GM12878 (cell line): ENCODE results near the gene ROM1. TPM values are rescaled to one million over a fixed set of nuclear protein-coding genes. Genes with fewer than 3 reads are reported as not detected.

Source experiments
- ATAC-seq: fragments of 200-7000 bp; cut with Tn5 transposase; 3 replicates; pipeline ENCODE4 v1.9.1; 2020; ENCODE audit warnings: mild to moderate bottlenecking, moderate library complexity
- BruUV-seq: library from RNA; stranded (reverse); fragments of 400-500 nt; replicated peaks from 2 replicates; lab custom pipeline; 2021; lab: Mats Ljungman, UMichigan
- CTCF ChIA-PET: fragments of 300-600 bp; sonication (Branson Sonifier 250); formaldehyde crosslinking; extraction: SDS; loops from one replicate; lab custom pipeline; 2021; ENCODE audit warnings: inconsistent platforms; lab: Yijun Ruan, JAX
- POLR2A ChIA-PET: fragments of 350-600 bp; formaldehyde crosslinking; extraction: SDS; loops from one replicate; lab custom pipeline; 2021; ENCODE audit warnings: inconsistent platforms; lab: Charles Lee
- RAD21 ChIA-PET: fragments of 300-600 bp; sonication (Branson Sonifier 250); formaldehyde crosslinking; loops from one replicate; lab custom pipeline; 2023; ENCODE audit warnings: antibody characterized with exemption; ENCODE audit not compliant: unreplicated experiment; lab: Charles Lee
- SMC1A ChIA-PET: fragments of 300-600 bp; sonication (Branson Sonifier 250); formaldehyde crosslinking; loops from one replicate; lab custom pipeline; 2023; ENCODE audit not compliant: unreplicated experiment, uncharacterized antibody; lab: Charles Lee
- DNase-seq: peaks from one replicate; pipeline ENCODE4 v3.0.0-alpha.2; 2011; ENCODE audit warnings: low read depth, low spot score
- FAIRE-seq: peaks from 3 replicates; lab custom pipeline; 2011; peaks lifted over from hg19 to GRCh38; lab: Jason Lieb, UNC
- H2AFZ ChIP-seq: 2 replicates; pipeline ENCODE4 v1.6.0; 2011; ENCODE audit warnings: low read depth, low read length, control low read depth; ENCODE audit not compliant: control insufficient read depth
- H3K27ac ChIP-seq: 2 replicates; pipeline ENCODE4 v1.5.1; 2011; ENCODE audit warnings: control low read depth; ENCODE audit not compliant: control insufficient read depth, insufficient read depth
- H3K27me3 ChIP-seq, 2 experiments: replicated peaks in 1 of 2; 2 replicates each; pipeline versions ENCODE4 v1.6.0 to v1.6.1; 2011; ENCODE audit warnings: low read length in 1 of 2; ENCODE audit not compliant: control insufficient read depth in 2 of 2, insufficient read depth in 2 of 2
- H3K36me3 ChIP-seq, 2 experiments: 2 replicates each; pipeline ENCODE4 v1.5.1; 2011; ENCODE audit warnings: low read length in 1 of 2; ENCODE audit not compliant: control insufficient read depth in 2 of 2, insufficient read depth in 2 of 2
- H3K4me1 ChIP-seq: 2 replicates; pipeline ENCODE4 v1.6.1; 2011; ENCODE audit warnings: mild to moderate bottlenecking, low read length, moderate library complexity, mixed read lengths; ENCODE audit not compliant: control insufficient read depth, insufficient read depth
- H3K4me2 ChIP-seq: 2 replicates; pipeline ENCODE4 v1.6.0; 2011; ENCODE audit warnings: control low read depth; ENCODE audit not compliant: control insufficient read depth, insufficient read depth
- H3K4me3 ChIP-seq: fragments of 200-600 bp; sonication (generic); 2 replicates; pipeline ENCODE4 v1.5.1; 2016
- H3K79me2 ChIP-seq: 2 replicates; pipeline ENCODE4 v1.6.0; 2011; ENCODE audit warnings: low read length; ENCODE audit not compliant: control insufficient read depth, insufficient read depth
- H3K9ac ChIP-seq: 2 replicates; pipeline ENCODE4 v1.8.0; 2011; ENCODE audit warnings: low read length, control low read depth, mixed read lengths; ENCODE audit not compliant: control insufficient read depth, insufficient read depth
- H3K9me3 ChIP-seq: replicated peaks from 3 replicates; pipeline ENCODE4 v1.5.1; 2011; ENCODE audit warnings: mild to moderate bottlenecking, low read length; ENCODE audit not compliant: control insufficient read depth, insufficient read depth
- H4K20me1 ChIP-seq: 2 replicates; pipeline ENCODE4 v1.6.0; 2011; ENCODE audit not compliant: control insufficient read depth, insufficient read depth
- CHD2 ChIP-seq: IDR thresholded peaks from 2 replicates; pipeline ENCODE4 v1.6.1; 2011; ENCODE audit warnings: low read depth, low read length, improper control_type of control experiment, borderline replicate concordance
- CREM ChIP-seq: IDR thresholded peaks from 2 replicates; pipeline ENCODE4 v1.6.1; 2014; ENCODE audit warnings: antibody characterized with exemption, low read depth
- HCFC1 ChIP-seq: fragments of 150-350 bp; IDR thresholded peaks from 2 replicates; pipeline ENCODE4 v1.6.1; 2014; ENCODE audit warnings: low read length
- MYB ChIP-seq: fragments of 150-350 bp; IDR thresholded peaks from 2 replicates; pipeline ENCODE4 v1.6.1; 2014; ENCODE audit warnings: mild to moderate bottlenecking, low read depth, low read length, borderline replicate concordance
- RAD51 ChIP-seq: fragments of 450-650 bp; IDR thresholded peaks from 2 replicates; pipeline ENCODE4 v1.6.1; 2016; ENCODE audit warnings: moderate library complexity, mild to moderate bottlenecking, inconsistent platforms
- RB1 ChIP-seq: fragments of 450-650 bp; formaldehyde crosslinking; IDR thresholded peaks from 2 replicates; pipeline ENCODE4 v1.6.1; 2017; ENCODE audit warnings: mild to moderate bottlenecking, borderline replicate concordance
- SRF ChIP-seq, 2 experiments: IDR thresholded peaks; 2 replicates each; pipeline ENCODE4 v1.6.1; 2011; ENCODE audit warnings: low read depth in 2 of 2, low read length in 2 of 2, mild to moderate bottlenecking in 1 of 2, moderate library complexity in 1 of 2
- WRNIP1 ChIP-seq: IDR thresholded peaks from 2 replicates; pipeline ENCODE4 v1.6.1; 2011; ENCODE audit warnings: low read depth, low read length, improper control_type of control experiment, borderline replicate concordance
- ZSCAN29 ChIP-seq: fragments of 450-650 bp; IDR thresholded peaks from 2 replicates; pipeline ENCODE4 v1.6.1; 2017; ENCODE audit warnings: mild to moderate bottlenecking, moderate library complexity
- WGBS: methylation state at CpG from one replicate; pipeline ENCODE4 v1.1.6; 2016; ENCODE audit warnings: low lambda C conversion rate; ENCODE audit not compliant: insufficient replicate concordance, insufficient coverage; ENCODE audit errors: missing lambda C conversion rate; 5-methylcytosine and 5-hydroxymethylcytosine counted together
- in situ Hi-C: fragments of 300-500 bp; cut with MboI; formaldehyde crosslinking; loops from 9 replicates; pipeline ENCODE4 v1.14.3; 2018; ENCODE audit warnings: mixed read lengths
- intact Hi-C: fragments of 100-400 bp; cut with micrococcal nuclease; formaldehyde crosslinking; loops from one replicate; pipeline ENCODE4 v1.14.2; 2022; ENCODE audit not compliant: unreplicated experiment
- polyA plus RNA-seq, 11 experiments: library from polyadenylated mRNA; depleted of rRNA in 4 of 11; unstranded in 6 of 11; stranded (reverse) in 5 of 11; fragments of >200 nt; fragmentation: Nextera tagmentation in 4 of 11; fragmentation: Illumina TruSeq in 1 of 11; extraction: Ambion mirVana in 4 of 11; extraction: Trizol in 1 of 11; gene quantifications; 1 replicate in 1 of 11; 2 replicates in 10 of 11; pipeline versions ENCODE4 v1.2.1 to v1.2.3, GENCODE V29; 2011 to 2016; ENCODE audit warnings: inconsistent platforms in 2 of 11, missing spikeins in 2 of 11, low read depth in 1 of 11
- total RNA-seq, 4 experiments: library from RNA; depleted of rRNA in 3 of 4; stranded (reverse); fragments of >200 nt in 3 of 4; fragmentation: Illumina TruSeq in 1 of 4; extraction: Trizol in 1 of 4; gene quantifications; 2 replicates each; pipeline versions ENCODE4 v1.2.1 to v1.2.3, GENCODE V29; 2013 to 2021
- TF ChIP-seq, protein P1 (sequence below): IDR thresholded peaks from 2 replicates; pipeline ENCODE4 v1.6.1; 2012; ENCODE audit warnings: mild to moderate bottlenecking, low read depth, low read length
- TF ChIP-seq, protein P2 (sequence below): fragments of 450-650 bp; IDR thresholded peaks from 2 replicates; pipeline ENCODE4 v1.6.1; 2016; ENCODE audit warnings: mild to moderate bottlenecking
- TF ChIP-seq, protein P3 (sequence below): fragments of 450-650 bp; formaldehyde crosslinking; IDR thresholded peaks from 2 replicates; pipeline ENCODE4 v1.5.0; 2022; ENCODE audit warnings: mild to moderate bottlenecking, missing genetic modification characterization

The ROM1 gene
- total and polyA plus RNA-seq, 10 of the 15 experiments (the other 5 are each of a cell fraction or from before 2014, with no cell fraction given): 0.42 to 3.0 (median 1.1) TPM

DNA sequence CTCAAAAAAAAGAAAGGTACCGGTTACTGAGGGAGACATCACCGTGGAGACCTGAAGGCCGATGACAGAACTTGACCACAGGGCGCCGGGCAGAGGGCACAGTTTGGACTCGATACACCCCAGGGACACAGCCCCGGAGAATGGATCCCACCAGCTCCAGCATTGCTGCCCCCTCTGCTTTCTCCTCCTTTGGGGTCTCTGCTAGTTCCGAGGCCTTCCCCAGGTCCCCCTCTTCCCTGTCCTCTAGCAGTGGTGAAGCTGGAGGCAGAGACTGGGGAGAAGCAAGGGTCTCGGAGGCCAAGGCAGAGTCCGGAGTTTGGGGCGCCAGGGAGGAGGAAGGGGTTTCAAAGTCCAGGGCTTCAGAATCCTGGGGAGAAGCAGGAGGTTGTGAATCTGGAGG, 34.5 kb upstream of the ROM1 start:
- H3K9ac ChIP-seq: no peak overlapping the region
- TF ChIP-seq CREM (no peak), RAD51 (no peak), SRF (IDR thresholded peaks at IDR 0.05; ENCODE audit: low read depth in 2 of 2, low read length in 2 of 2) (no peak), WRNIP1 (no peak), CHD2 (no peak), HCFC1 (no peak), RB1 (no peak), MYB (no peak), ZSCAN29 (no peak)
- TF ChIP-seq, protein P1, sequence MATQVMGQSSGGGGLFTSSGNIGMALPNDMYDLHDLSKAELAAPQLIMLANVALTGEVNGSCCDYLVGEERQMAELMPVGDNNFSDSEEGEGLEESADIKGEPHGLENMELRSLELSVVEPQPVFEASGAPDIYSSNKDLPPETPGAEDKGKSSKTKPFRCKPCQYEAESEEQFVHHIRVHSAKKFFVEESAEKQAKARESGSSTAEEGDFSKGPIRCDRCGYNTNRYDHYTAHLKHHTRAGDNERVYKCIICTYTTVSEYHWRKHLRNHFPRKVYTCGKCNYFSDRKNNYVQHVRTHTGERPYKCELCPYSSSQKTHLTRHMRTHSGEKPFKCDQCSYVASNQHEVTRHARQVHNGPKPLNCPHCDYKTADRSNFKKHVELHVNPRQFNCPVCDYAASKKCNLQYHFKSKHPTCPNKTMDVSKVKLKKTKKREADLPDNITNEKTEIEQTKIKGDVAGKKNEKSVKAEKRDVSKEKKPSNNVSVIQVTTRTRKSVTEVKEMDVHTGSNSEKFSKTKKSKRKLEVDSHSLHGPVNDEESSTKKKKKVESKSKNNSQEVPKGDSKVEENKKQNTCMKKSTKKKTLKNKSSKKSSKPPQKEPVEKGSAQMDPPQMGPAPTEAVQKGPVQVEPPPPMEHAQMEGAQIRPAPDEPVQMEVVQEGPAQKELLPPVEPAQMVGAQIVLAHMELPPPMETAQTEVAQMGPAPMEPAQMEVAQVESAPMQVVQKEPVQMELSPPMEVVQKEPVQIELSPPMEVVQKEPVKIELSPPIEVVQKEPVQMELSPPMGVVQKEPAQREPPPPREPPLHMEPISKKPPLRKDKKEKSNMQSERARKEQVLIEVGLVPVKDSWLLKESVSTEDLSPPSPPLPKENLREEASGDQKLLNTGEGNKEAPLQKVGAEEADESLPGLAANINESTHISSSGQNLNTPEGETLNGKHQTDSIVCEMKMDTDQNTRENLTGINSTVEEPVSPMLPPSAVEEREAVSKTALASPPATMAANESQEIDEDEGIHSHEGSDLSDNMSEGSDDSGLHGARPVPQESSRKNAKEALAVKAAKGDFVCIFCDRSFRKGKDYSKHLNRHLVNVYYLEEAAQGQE: no peak
- TF ChIP-seq, protein P2, sequence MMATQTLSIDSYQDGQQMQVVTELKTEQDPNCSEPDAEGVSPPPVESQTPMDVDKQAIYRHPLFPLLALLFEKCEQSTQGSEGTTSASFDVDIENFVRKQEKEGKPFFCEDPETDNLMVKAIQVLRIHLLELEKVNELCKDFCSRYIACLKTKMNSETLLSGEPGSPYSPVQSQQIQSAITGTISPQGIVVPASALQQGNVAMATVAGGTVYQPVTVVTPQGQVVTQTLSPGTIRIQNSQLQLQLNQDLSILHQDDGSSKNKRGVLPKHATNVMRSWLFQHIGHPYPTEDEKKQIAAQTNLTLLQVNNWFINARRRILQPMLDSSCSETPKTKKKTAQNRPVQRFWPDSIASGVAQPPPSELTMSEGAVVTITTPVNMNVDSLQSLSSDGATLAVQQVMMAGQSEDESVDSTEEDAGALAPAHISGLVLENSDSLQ: no peak
- TF ChIP-seq, protein P3, sequence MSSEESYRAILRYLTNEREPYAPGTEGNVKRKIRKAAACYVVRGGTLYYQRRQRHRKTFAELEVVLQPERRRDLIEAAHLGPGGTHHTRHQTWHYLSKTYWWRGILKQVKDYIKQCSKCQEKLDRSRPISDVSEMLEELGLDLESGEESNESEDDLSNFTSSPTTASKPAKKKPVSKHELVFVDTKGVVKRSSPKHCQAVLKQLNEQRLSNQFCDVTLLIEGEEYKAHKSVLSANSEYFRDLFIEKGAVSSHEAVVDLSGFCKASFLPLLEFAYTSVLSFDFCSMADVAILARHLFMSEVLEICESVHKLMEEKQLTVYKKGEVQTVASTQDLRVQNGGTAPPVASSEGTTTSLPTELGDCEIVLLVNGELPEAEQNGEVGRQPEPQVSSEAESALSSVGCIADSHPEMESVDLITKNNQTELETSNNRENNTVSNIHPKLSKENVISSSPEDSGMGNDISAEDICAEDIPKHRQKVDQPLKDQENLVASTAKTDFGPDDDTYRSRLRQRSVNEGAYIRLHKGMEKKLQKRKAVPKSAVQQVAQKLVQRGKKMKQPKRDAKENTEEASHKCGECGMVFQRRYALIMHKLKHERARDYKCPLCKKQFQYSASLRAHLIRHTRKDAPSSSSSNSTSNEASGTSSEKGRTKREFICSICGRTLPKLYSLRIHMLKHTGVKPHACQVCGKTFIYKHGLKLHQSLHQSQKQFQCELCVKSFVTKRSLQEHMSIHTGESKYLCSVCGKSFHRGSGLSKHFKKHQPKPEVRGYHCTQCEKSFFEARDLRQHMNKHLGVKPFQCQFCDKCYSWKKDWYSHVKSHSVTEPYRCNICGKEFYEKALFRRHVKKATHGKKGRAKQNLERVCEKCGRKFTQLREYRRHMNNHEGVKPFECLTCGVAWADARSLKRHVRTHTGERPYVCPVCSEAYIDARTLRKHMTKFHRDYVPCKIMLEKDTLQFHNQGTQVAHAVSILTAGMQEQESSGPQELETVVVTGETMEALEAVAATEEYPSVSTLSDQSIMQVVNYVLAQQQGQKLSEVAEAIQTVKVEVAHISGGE (CRISPR knock-in tag): no peak
- TF ChIP-seq, all 136 proteins: peak for 0
- peaks cover 16 to 19% of the 10 kb centered on the region in 2 experiments; a peak in 3 of 4 replicates for H3K36me3 ChIP-seq
- H3K27ac ChIP-seq: no peak overlapping the region
- RAD21 ChIA-PET: no interaction called here
- H3K9me3 ChIP-seq: no peaks in the 10 kb centered on the region
- intact Hi-C loops (no loop called here), in situ Hi-C loops (no loop called here)
- WGBS: 93% methylated on average over 11 of the region's 11 CpGs
- H3K4me3 ChIP-seq: no peak overlapping the region
- H2AFZ ChIP-seq: no peak overlapping the region
- CTCF ChIA-PET: interaction anchor here (0.7 kb wide), 1 partner anchor 278 kb away, joined by 3 read pairs; no protein-coding TSS in a partner anchor
- ATAC-seq (no peak), FAIRE-seq (no peak), DNase-seq (no peak)
- H3K27me3 ChIP-seq: no peaks in the 10 kb centered on the region
- no peak overlapping the region for H3K4me2 ChIP-seq
- BruUV-seq: no TSS peak
- H3K79me2 ChIP-seq: peaks cover 11% of the 10 kb centered on the region
- no peaks in the 10 kb centered on the region for H4K20me1 ChIP-seq
- SMC1A ChIA-PET: no interaction called here
- POLR2A ChIA-PET: no interaction called here
- H3K4me1 ChIP-seq: peaks cover 5% of the 10 kb centered on the region; the same call in 1 of the 2 replicates
